GM23338 (cell line): Measurements from ENCODE around the gene EBNA1BP2. TPM values are rescaled to one million over a fixed set of nuclear protein-coding genes. Genes with fewer than 3 reads are reported as not detected.

Experiments
- ATAC-seq: fragments of 200-7000 bp; cut with Tn5 transposase; 3 replicates; pipeline ENCODE4 v1.9.1; 2020
- DNase-seq: peaks from one replicate; pipeline ENCODE4 v3.0.0-alpha.2; 2015; ENCODE audit warnings: low spot score
- H2AFZ ChIP-seq: fragments of 200-600 bp; sonication (generic); 2 replicates; pipeline ENCODE4 v1.8.0; 2016; ENCODE audit warnings: antibody characterized with exemption, mild to moderate bottlenecking, moderate library complexity
- H3F3A ChIP-seq: fragments of 200-600 bp; sonication (generic); replicated peaks from 2 replicates; pipeline ENCODE4 v1.8.0; 2017; ENCODE audit warnings: antibody characterized with exemption, mixed run types, low read depth
- H3K27ac ChIP-seq: fragments of 200-600 bp; sonication (generic); 2 replicates; pipeline ENCODE4 v1.6.1; 2016; ENCODE audit warnings: low read depth
- H3K27me3 ChIP-seq: fragments of 200-600 bp; sonication (generic); 2 replicates; pipeline ENCODE4 v1.8.0; 2016; ENCODE audit warnings: mild to moderate bottlenecking, mixed run types, moderate library complexity; ENCODE audit not compliant: insufficient read depth
- H3K36me3 ChIP-seq: fragments of 200-600 bp; sonication (generic); 2 replicates; pipeline ENCODE4 v1.8.0; 2016; ENCODE audit warnings: mild to moderate bottlenecking; ENCODE audit not compliant: insufficient read depth
- H3K4me1 ChIP-seq: fragments of 200-600 bp; sonication (generic); 2 replicates; pipeline ENCODE4 v1.8.0; 2016; ENCODE audit warnings: mild to moderate bottlenecking, moderate library complexity; ENCODE audit not compliant: insufficient read depth
- H3K4me2 ChIP-seq: fragments of 200-600 bp; sonication (generic); 2 replicates; pipeline ENCODE4 v1.7.1; 2017; ENCODE audit warnings: mixed run types
- H3K4me3 ChIP-seq: fragments of 200-600 bp; sonication (generic); 2 replicates; pipeline ENCODE4 v1.6.1; 2016; ENCODE audit warnings: mixed run types
- H3K79me2 ChIP-seq: fragments of 200-600 bp; sonication (generic); replicated peaks from 2 replicates; pipeline ENCODE4 v1.8.0; 2017; ENCODE audit warnings: mild to moderate bottlenecking; ENCODE audit not compliant: insufficient read depth
- H3K9me2 ChIP-seq: fragments of 200-600 bp; sonication (generic); 2 replicates; pipeline ENCODE4 v1.8.0; 2017; ENCODE audit not compliant: insufficient read depth
- H4K20me1 ChIP-seq: fragments of 200-600 bp; sonication (generic); replicated peaks from 2 replicates; pipeline ENCODE4 v1.8.0; 2017; ENCODE audit warnings: mild to moderate bottlenecking; ENCODE audit not compliant: insufficient read depth
- H3K27ac Mint-ChIP-seq: 2 replicates; pipeline ENCODE4 v1.8.0; 2020; ENCODE audit warnings: inconsistent platforms, mild to moderate bottlenecking, moderate library complexity, mixed read lengths
- H3K27me3 Mint-ChIP-seq: 3 replicates; pipeline ENCODE4 v1.8.0; 2022; ENCODE audit warnings: low read depth, mild to moderate bottlenecking, moderate library complexity, mixed read lengths, inconsistent platforms; ENCODE audit not compliant: insufficient read depth, poor library complexity
- H3K36me3 Mint-ChIP-seq: 3 replicates; pipeline ENCODE4 v1.8.0; 2021; ENCODE audit warnings: low read depth, mild to moderate bottlenecking, inconsistent platforms, moderate library complexity, mixed read lengths
- H3K4me1 Mint-ChIP-seq: 3 replicates; pipeline ENCODE4 v1.8.0; 2020; ENCODE audit warnings: mild to moderate bottlenecking, inconsistent platforms, mixed read lengths
- H3K4me3 Mint-ChIP-seq: 3 replicates; pipeline ENCODE4 v1.8.0; 2021; ENCODE audit warnings: moderate library complexity, mild to moderate bottlenecking, inconsistent platforms, mixed read lengths
- H3K9me3 Mint-ChIP-seq: 3 replicates; pipeline ENCODE4 v1.8.0; 2020; ENCODE audit warnings: moderate library complexity, mild to moderate bottlenecking, inconsistent platforms, mixed read lengths
- CREB1 ChIP-seq: fragments of 250-450 bp; sonication (Bioruptor Pico); IDR thresholded peaks from 2 replicates; pipeline ENCODE4 v1.5.0; 2020; ENCODE audit warnings: low read depth, mild to moderate bottlenecking, moderate library complexity
- ETS1 ChIP-seq: IDR thresholded peaks from 2 replicates; pipeline ENCODE4 v1.6.1; 2016; ENCODE audit warnings: antibody characterized with exemption
- EZH2 ChIP-seq: fragments of 200-600 bp; sonication (generic); IDR thresholded peaks from one replicate; pipeline ENCODE4 v1.8.0; 2017; ENCODE audit warnings: antibody characterized with exemption, mild to moderate bottlenecking, low read depth; ENCODE audit not compliant: unreplicated experiment
- JUNB ChIP-seq: IDR thresholded peaks from one replicate; pipeline ENCODE4 v1.6.1; 2016; ENCODE audit warnings: antibody characterized with exemption; ENCODE audit not compliant: unreplicated experiment
- NANOG ChIP-seq: IDR thresholded peaks from 2 replicates; pipeline ENCODE4 v1.6.1; 2016; ENCODE audit warnings: antibody characterized with exemption, borderline replicate concordance
- POLR2AphosphoS5 ChIP-seq: IDR thresholded peaks from 2 replicates; pipeline ENCODE4 v1.6.1; 2016; ENCODE audit warnings: antibody characterized with exemption, low read depth
- REST ChIP-seq: IDR thresholded peaks from one replicate; pipeline ENCODE4 v1.6.1; 2018; ENCODE audit warnings: antibody characterized with exemption; ENCODE audit not compliant: unreplicated experiment
- ZNF114 ChIP-seq: fragments of 250-450 bp; sonication (Bioruptor Pico); IDR thresholded peaks from 2 replicates; pipeline ENCODE4 v1.5.0; 2020; ENCODE audit warnings: mild to moderate bottlenecking, moderate library complexity
- ZNF462 ChIP-seq: fragments of 250-450 bp; sonication (Bioruptor Pico); IDR thresholded peaks from 2 replicates; pipeline ENCODE4 v1.5.0; 2020; ENCODE audit warnings: mild to moderate bottlenecking, moderate library complexity
- polyA plus RNA-seq: library from polyadenylated mRNA; unstranded; fragments of >200 nt; fragmentation: Nextera tagmentation; extraction: Ambion mirVana; gene quantifications from 2 replicates; pipeline ENCODE4 v1.2.1, GENCODE V29; 2016
- total RNA-seq: library from RNA; depleted of rRNA; stranded (reverse); fragments of >200 nt; shearing (Covaris generic); gene quantifications from 2 replicates; pipeline ENCODE4 v1.2.3, GENCODE V29; 2014

EBNA1BP2 gene
- total and polyA plus RNA-seq, 2 experiments from 2014 or later, result 130 to 249 TPM

- Histone ChIP-seq H3K4me3 (no peak overlapping the region), H3K27ac (no peak overlapping the region), H3K4me1 (no peaks in the 10 kb centered on the region), H3K79me2 (peaks cover 7% of the 10 kb centered on the region; the same call in 1 of the 2 replicates), H3K4me2 (no peak overlapping the region), H2AFZ (no peak overlapping the region), H4K20me1 (no peaks in the 10 kb centered on the region), H3F3A (no peaks in the 10 kb centered on the region), H3K27me3 (no peaks in the 10 kb centered on the region), H3K36me3 (0 out of 2 replicates have a peak, but pooled peaks cover 4% of the 10 kb centered on the region), H3K9me2 (no peaks in the 10 kb centered on the region; the same call in 1 of the 2 replicates)
- peaks cover 49% of the 10 kb centered on the region for H3K36me3 Mint-ChIP-seq
- no peak for ATAC-seq
- no peak overlapping the region for H3K4me3 Mint-ChIP-seq
- no peaks in the 10 kb centered on the region for H3K4me1 Mint-ChIP-seq
- no peak overlapping the region for H3K27ac Mint-ChIP-seq
- peaks cover 43% of the 10 kb centered on the region for H3K9me3 Mint-ChIP-seq
- DNase-seq, result no peak
- no peak for TF ChIP-seq JUNB
- TF ChIP-seq NANOG, result no peak
- no peak for TF ChIP-seq ZNF114 (CRISPR knock-in tag)
- peaks cover 2% of the 10 kb centered on the region for H3K27me3 Mint-ChIP-seq
Observed at GRCh38 chr1:43135857-43136781, 36.0 kb downstream of the EBNA1BP2 start.

GRCh38 chr1:43134640-43135039 is 37.5 kb downstream of the EBNA1BP2 start:
- no peaks in the 10 kb centered on the region for H3K27me3 ChIP-seq
- no peak overlapping the region for H2AFZ ChIP-seq
- DNase-seq (no peak), ATAC-seq (no peak)
- H3K79me2 ChIP-seq, result peaks cover 7% of the 10 kb centered on the region; the same call in 1 of the 2 replicates
- no peaks in the 10 kb centered on the region for H3K4me1 ChIP-seq
- peaks cover 43% of the 10 kb centered on the region for H3K9me3 Mint-ChIP-seq
- H3K27me3 Mint-ChIP-seq, result peaks cover 2% of the 10 kb centered on the region
- no peak overlapping the region for H3K27ac Mint-ChIP-seq
- no peaks in the 10 kb centered on the region; the same call in 1 of the 2 replicates for H3K9me2 ChIP-seq
- H3K36me3 ChIP-seq, result 0 out of 2 replicates have a peak, but pooled peaks cover 4% of the 10 kb centered on the region
- no peak overlapping the region for H3K4me3 ChIP-seq
- H4K20me1 ChIP-seq, result no peaks in the 10 kb centered on the region
- H3K36me3 Mint-ChIP-seq, result peaks cover 53% of the 10 kb centered on the region
- no peak overlapping the region for H3K27ac ChIP-seq
- H3K4me3 Mint-ChIP-seq, result no peak overlapping the region
- H3K4me2 ChIP-seq, result no peak overlapping the region
- no peaks in the 10 kb centered on the region for H3F3A ChIP-seq
- H3K4me1 Mint-ChIP-seq, result no peaks in the 10 kb centered on the region
- no peak for TF ChIP-seq REST
- TF ChIP-seq JUNB, result no peak
- TF ChIP-seq ZNF462 (CRISPR knock-in tag), result no peak
- TF ChIP-seq EZH2, result no peak
- no peak for TF ChIP-seq ETS1
- no peak for TF ChIP-seq CREB1 (CRISPR knock-in tag)
- TF ChIP-seq POLR2AphosphoS5, result no peak
